Erythroblast (primary cell): ENCODE results near the gene CAMK1D.

Experiments used
- GATA1 ChIP-seq: IDR thresholded peaks from 2 replicates; pipeline ENCODE4 v1.6.1; 2011; ENCODE audit warnings: low read depth, mild to moderate bottlenecking, control low read depth, low read length, moderate library complexity
- POLR2A ChIP-seq: IDR thresholded peaks from 2 replicates; pipeline ENCODE4 v1.6.1; 2011; ENCODE audit warnings: mild to moderate bottlenecking, low read length

DNA sequence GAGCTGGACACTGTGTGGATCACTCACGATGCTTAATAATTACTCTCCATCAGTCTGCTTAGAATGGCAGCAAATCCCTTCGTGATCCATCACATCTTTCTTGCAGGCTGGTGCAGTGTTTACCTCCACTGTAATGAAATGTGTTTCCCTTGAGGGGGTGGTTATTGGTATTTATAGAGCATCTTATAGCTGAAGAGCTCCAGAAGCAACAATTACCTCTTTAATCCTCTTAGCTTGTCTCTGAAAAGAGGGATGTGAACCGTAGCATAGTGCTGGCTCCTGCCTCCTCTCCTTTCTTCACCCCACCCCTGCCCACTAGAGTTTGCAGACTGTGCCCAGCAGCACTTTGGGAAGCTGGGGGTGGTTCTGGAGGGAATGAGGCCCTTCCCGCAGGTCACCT is 132.6 kb downstream of the CAMK1D start:
- TF ChIP-seq GATA1 (no peak), POLR2A (no peak)
